ENCODE measurements around the gene ELP5. TPM values are rescaled to one million over a fixed set of nuclear protein-coding genes. Genes with fewer than 3 reads are reported as not detected.

Gene ELP5
- total RNA-seq, 2 donors from 2014 or later: 28.1 to 70.7 TPM

DNA sequence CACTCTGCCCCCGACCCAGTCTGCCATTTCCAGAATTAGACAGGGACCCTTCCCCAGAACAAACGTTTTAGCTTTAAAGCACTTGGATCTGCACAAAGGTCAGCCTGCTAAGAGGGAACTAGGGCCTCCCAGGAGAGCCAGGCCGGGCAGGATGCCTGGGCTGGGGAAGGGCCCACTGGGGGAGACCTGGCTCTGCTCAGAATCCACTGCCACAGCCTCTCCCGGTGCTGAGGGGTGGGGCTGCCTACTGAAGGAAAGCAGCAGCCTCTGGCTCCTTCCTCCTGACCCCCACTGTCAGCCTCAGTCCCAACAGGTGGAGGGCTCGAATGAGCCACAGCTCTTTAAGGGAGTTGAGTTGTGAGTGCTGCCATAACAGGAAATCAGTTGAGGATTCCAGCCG, 40.7 kb downstream of the ELP5 start:
- Histone ChIP-seq H3K4me1 (peaks cover 0 to 69% of the 10 kb centered on the region in 2 donors), H3K9me3 (no peaks in the 10 kb centered on the region), H3K27ac (peak overlapping the region; percentile 78 to 81), H3K27me3 (peaks cover 0 to 8% of the 10 kb centered on the region in 2 donors), H3K4me3 (no peak overlapping the region), H3K36me3 (no peaks in the 10 kb centered on the region)
- TF ChIP-seq, protein P1, sequence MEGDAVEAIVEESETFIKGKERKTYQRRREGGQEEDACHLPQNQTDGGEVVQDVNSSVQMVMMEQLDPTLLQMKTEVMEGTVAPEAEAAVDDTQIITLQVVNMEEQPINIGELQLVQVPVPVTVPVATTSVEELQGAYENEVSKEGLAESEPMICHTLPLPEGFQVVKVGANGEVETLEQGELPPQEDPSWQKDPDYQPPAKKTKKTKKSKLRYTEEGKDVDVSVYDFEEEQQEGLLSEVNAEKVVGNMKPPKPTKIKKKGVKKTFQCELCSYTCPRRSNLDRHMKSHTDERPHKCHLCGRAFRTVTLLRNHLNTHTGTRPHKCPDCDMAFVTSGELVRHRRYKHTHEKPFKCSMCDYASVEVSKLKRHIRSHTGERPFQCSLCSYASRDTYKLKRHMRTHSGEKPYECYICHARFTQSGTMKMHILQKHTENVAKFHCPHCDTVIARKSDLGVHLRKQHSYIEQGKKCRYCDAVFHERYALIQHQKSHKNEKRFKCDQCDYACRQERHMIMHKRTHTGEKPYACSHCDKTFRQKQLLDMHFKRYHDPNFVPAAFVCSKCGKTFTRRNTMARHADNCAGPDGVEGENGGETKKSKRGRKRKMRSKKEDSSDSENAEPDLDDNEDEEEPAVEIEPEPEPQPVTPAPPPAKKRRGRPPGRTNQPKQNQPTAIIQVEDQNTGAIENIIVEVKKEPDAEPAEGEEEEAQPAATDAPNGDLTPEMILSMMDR (IDR thresholded peaks at IDR 0.05): no peak
- DNase-seq (ENCODE audit: low spot score): no peak

DNA sequence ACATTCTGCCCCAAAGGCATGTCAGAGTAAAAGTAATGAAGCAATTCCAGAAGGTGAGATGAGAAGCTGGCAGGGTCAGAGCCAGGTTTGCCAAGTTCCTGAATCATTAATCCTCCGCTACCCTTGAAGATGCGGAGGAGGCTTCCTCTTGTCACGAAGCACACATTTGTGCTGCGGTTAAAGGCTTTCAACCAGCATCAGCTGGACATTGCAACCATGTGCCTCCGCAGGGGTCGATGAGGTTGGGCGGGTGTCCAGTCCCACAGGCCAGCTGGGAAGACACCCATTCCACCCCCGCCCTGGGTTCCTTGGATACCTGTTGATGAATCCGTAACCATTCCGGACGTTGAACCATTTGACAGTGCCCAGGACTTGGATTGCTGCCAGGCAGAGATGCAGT, 41.1 kb downstream of the ELP5 start:
- TF ChIP-seq, protein P1 (IDR thresholded peaks at IDR 0.05): no peak
- H3K27ac ChIP-seq: peak overlapping the region; percentile 78 to 81
- peaks cover 0 to 8% of the 10 kb centered on the region in 2 donors for H3K27me3 ChIP-seq
- no peaks in the 10 kb centered on the region for H3K9me3 ChIP-seq
- no peaks in the 10 kb centered on the region for H3K36me3 ChIP-seq
- no peak for DNase-seq (ENCODE audit: low spot score)
- no peak overlapping the region for H3K4me3 ChIP-seq
- H3K4me1 ChIP-seq: peaks cover 0 to 69% of the 10 kb centered on the region in 2 donors

DNA sequence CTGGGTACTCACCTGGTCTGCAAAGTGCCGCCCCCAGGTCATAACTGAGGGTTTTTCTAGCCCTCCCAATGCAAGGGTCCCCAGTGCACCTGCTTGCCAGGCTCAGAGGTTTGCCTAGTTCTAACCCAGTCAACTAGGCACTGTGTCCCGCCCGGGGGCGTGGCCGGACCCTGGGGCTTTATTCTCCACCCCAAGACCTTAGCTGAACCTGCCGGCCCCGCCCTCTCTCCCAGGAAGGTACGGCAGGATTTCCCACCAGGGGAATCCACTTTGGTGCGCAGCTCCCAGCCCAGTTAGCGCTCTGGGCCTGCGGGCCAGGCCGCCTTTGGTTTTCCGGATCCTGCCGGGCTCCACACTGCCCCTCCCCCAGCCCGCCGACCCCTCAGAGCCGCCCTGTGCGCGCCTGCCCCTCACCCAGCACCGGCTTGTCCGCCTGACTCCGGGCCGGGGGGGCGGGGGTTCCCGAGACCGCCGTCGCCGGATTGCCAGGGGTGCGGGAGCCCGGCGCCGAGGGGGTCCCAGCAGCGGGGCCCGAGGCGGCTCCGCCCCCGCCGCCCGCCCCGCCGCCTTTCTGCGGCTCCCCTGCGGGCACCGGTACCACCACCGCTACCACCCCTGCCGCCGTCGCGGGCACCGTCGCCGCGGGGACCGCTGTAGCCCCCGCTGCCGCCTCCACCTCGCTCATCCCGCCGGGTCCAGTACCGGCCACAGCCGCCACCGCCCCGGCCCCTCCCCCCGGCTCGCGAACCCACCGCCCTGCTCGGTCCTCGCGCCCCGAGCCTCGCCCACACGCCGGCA, 42.0 kb downstream of the ELP5 start:
- Histone ChIP-seq H3K27me3 (peaks cover 0 to 8% of the 10 kb centered on the region in 2 donors), H3K27ac (peak overlapping the region; percentile 78 to 81), H3K36me3 (no peaks in the 10 kb centered on the region), H3K4me3 (peak overlapping the region in 1 of 2 donors; percentile 43), H3K4me1 (peaks cover 0 to 69% of the 10 kb centered on the region in 2 donors), H3K9me3 (no peaks in the 10 kb centered on the region)
- TF ChIP-seq, protein P1 (IDR thresholded peaks at IDR 0.05): no peak
- DNase-seq (ENCODE audit: low spot score): no peak

DNA sequence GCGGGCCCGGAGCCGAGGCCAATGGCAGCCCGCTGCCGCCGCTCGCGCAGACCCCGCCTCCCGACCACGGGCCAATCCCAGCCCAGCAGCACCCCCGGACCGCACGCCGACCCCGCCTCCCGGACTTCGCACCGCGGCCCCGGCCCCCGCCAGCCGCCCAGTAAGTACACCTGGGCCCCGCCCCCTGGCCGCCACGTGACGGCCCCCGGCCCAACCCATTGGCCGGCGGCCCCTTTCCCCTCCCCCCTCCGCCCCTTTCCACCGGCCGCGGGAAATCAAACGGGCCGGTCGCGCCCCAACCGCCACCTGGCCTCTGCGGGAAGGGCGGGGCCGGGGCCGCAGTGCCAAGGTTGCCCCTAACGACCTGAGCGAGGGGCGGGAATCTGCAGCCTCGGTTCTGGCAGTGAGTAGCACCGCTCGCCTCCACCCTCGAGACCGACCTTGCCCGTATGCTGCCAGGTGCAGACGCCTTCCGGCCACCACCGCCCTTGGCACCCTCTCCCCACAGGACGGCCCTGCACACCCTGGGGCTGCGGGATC, 42.7 kb downstream of the ELP5 start, which contains the start of gene YBX2:
YBX2 (minus strand) TSS at position 26 of the 540 bp plus-strand sequence. CDS start 139 bp downstream, outside the sequence.
- H3K27ac ChIP-seq: peak within 1 kb of the TSS; percentile 78 to 81
- no peaks in the 10 kb centered on the region for H3K36me3 ChIP-seq
- no peak for DNase-seq (ENCODE audit: low spot score)
- TF ChIP-seq, protein P1 (IDR thresholded peaks at IDR 0.05): no peak
- peaks cover 0 to 69% of the 10 kb centered on the region in 2 donors for H3K4me1 ChIP-seq
- H3K4me3 ChIP-seq: peak within 1 kb of the TSS; percentile 13 to 43
- peaks cover 0 to 8% of the 10 kb centered on the region in 2 donors for H3K27me3 ChIP-seq
- H3K9me3 ChIP-seq: no peaks in the 10 kb centered on the region

DNA sequence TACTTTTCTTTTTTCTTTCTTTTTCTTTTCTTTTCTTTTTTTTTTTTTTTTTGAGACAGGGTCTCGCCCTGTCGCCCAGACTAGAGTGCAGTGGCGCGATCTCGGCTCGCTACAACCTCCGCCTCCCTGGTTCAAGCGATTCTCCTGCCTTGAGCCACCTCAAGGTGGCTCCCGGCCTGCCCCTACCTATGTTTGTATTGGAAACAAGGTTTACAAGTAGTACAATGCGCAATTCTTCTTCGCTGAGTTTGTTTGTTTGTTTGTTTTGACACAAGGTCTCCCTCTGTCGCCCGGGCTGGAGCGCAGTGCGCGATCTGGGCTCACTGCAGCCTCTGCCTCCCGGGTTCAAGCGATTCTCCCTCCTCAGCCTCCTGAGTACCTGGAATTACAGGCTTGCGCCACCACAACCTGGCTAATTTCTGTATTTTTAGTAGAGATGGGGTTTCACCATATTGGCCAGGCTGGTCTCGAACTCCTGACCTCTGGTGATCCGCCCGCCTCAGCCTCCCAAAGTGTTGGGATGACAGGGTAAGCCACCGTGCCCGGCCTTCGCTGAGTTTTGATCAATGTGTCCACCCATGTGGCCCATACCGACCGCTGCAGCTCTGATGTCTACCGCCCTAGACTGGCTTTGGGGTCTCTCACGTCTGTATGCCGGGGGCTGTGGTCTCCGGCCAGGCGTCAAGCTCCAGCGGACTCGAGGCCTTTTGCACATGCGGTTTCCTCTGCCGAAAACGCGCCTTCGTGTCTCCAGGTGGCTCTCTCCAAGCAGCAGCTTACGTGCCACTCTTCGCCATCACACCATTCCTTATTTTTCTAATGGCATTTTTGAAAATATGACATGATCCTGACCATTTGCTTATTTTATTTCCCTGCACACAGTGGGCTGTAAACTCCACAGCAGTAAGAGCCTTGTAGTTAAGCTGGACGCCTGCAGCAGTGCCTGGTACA, 43.5 kb downstream of the ELP5 start:
- no peaks in the 10 kb centered on the region for H3K9me3 ChIP-seq
- H3K36me3 ChIP-seq: no peaks in the 10 kb centered on the region
- peak overlapping the region; percentile 13 to 43 for H3K4me3 ChIP-seq
- peaks cover 0 to 63% of the 10 kb centered on the region in 2 donors for H3K4me1 ChIP-seq
- H3K27me3 ChIP-seq: peaks cover 0 to 8% of the 10 kb centered on the region in 2 donors
- H3K27ac ChIP-seq: peak overlapping the region; percentile 78 to 81
- TF ChIP-seq, protein P1 (IDR thresholded peaks at IDR 0.05): no peak
- no peak for DNase-seq (ENCODE audit: low spot score)

All from right atrium auricular region (tissue), 2 donors.